K562 (cell line): ENCODE results near the gene CHRNB1. TPM values are rescaled to one million over a fixed set of nuclear protein-coding genes. Genes with fewer than 3 reads are reported as not detected.

Experiments used
- CCAR2 ChIP-seq: fragments of 200-400 bp; formaldehyde crosslinking; IDR thresholded peaks from 2 replicates; pipeline ENCODE4 v1.6.1; 2017; ENCODE audit warnings: mild to moderate bottlenecking, low read depth, low read length
- CXXC5 ChIP-seq: fragments of 250-450 bp; sonication (Bioruptor Pico); IDR thresholded peaks from 2 replicates; pipeline ENCODE4 v1.8.0; 2022; ENCODE audit warnings: inconsistent platforms, mild to moderate bottlenecking, moderate library complexity
- ELK3 ChIP-seq: fragments of 450-650 bp; formaldehyde crosslinking; IDR thresholded peaks from 2 replicates; pipeline ENCODE4 v1.4.0; 2020; ENCODE audit warnings: mild to moderate bottlenecking
- HNRNPLL ChIP-seq: fragments of 200-400 bp; formaldehyde crosslinking; IDR thresholded peaks from 2 replicates; pipeline ENCODE4 v1.6.1; 2017; ENCODE audit warnings: low read length, low read depth, mild to moderate bottlenecking; ENCODE audit not compliant: poor library complexity, severe bottlenecking
- MAFF ChIP-seq: IDR thresholded peaks from 2 replicates; pipeline ENCODE4 v1.6.1; 2012; ENCODE audit warnings: low read length, improper control_type of control experiment
- MAFK ChIP-seq: IDR thresholded peaks from 2 replicates; pipeline ENCODE4 v1.6.1; 2011; ENCODE audit warnings: low read length, improper control_type of control experiment
- NCOA1 ChIP-seq: fragments of 450-650 bp; IDR thresholded peaks from 2 replicates; pipeline ENCODE4 v1.6.1; 2016; ENCODE audit warnings: low read depth
- NRF1 ChIP-seq, 2 experiments: fragments of 450-650 bp; IDR thresholded peaks in 1 of 2; conservative IDR thresholded peaks in 1 of 2; 2 replicates each; pipeline ENCODE4 v1.6.1; 2014; ENCODE audit warnings: mild to moderate bottlenecking in 2 of 2
- SMARCC2 ChIP-seq: fragments of 450-650 bp; IDR thresholded peaks from 2 replicates; pipeline ENCODE4 v1.6.1; 2017; ENCODE audit warnings: antibody characterized with exemption, moderate library complexity, mild to moderate bottlenecking, low read depth
- XRCC4 ChIP-seq: IDR thresholded peaks from one replicate; pipeline ENCODE4 v1.6.1; 2011; ENCODE audit not compliant: insufficient read depth, insufficient read length; ENCODE audit errors: extremely low read depth
- ZNF395 ChIP-seq: fragments of 200-800 bp; sonication (Bioruptor generic); IDR thresholded peaks from 2 replicates; pipeline ENCODE4 v1.6.1; 2017; ENCODE audit warnings: missing genetic modification characterization, missing compliant biosample characterization
- polyA plus RNA-seq, 8 experiments: library from polyadenylated mRNA; depleted of rRNA in 4 of 8; stranded (reverse) in 5 of 8; unstranded in 3 of 8; fragments of >200 nt; fragmentation: Nextera tagmentation in 2 of 8; fragmentation: Illumina TruSeq in 1 of 8; extraction: Ambion mirVana in 2 of 8; extraction: Trizol in 1 of 8; gene quantifications; 2 replicates each; pipeline versions ENCODE4 v1.2.1 to v1.2.3, GENCODE V29; 2011 to 2014; ENCODE audit warnings: inconsistent platforms in 1 of 8, missing spikeins in 1 of 8
- total RNA-seq, 7 experiments: library from RNA; depleted of rRNA in 6 of 7; stranded (reverse); fragments of >200 nt in 6 of 7; fragmentation: Illumina TruSeq in 2 of 7; extraction: Trizol in 2 of 7; gene quantifications; 2 replicates each; pipeline versions ENCODE4 v1.2.1 to v1.2.3, GENCODE V29; 2011 to 2021; ENCODE audit warnings: low replicate concordance in 1 of 7
- TF ChIP-seq, protein P1 (sequence below), 2 experiments: fragments of 450-650 bp in 1 of 2; sonication (generic) in 1 of 2; formaldehyde crosslinking; conservative IDR thresholded peaks; 2 replicates each; pipeline versions ENCODE4 v1.4.0 to v1.8.1; 2020 to 2022; ENCODE audit warnings: mild to moderate bottlenecking in 1 of 2, missing genetic modification reagents in 1 of 2
- TF ChIP-seq, protein P2 (sequence below): sonication (generic); formaldehyde crosslinking; IDR thresholded peaks from 2 replicates; pipeline ENCODE4 v1.8.1; 2023; ENCODE audit warnings: missing genetic modification reagents, mild to moderate bottlenecking, borderline replicate concordance
- TF ChIP-seq, protein P3 (sequence below): fragments of 250-450 bp; sonication (Bioruptor Pico); IDR thresholded peaks from 2 replicates; pipeline ENCODE4 v1.8.0; 2022; ENCODE audit warnings: inconsistent platforms, mild to moderate bottlenecking, moderate library complexity, borderline replicate concordance

Gene CHRNB1
- total and polyA plus RNA-seq, 9 of the 15 experiments (the other 6 are each of a cell fraction or from before 2014, with no cell fraction given) = 4.7 to 12.3 (median 6.8) TPM

GRCh38 chr17:7484067-7484918, 39.4 kb downstream of the CHRNB1 start, which contains the start of gene POLR2A (continued):
- TF ChIP-seq, protein P1, sequence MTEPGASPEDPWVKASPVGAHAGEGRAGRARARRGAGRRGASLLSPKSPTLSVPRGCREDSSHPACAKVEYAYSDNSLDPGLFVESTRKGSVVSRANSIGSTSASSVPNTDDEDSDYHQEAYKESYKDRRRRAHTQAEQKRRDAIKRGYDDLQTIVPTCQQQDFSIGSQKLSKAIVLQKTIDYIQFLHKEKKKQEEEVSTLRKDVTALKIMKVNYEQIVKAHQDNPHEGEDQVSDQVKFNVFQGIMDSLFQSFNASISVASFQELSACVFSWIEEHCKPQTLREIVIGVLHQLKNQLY (CRISPR knock-in tag; conservative IDR thresholded peaks at IDR 0.05) = 0 out of 4 replicates have a peak, but pooled peaks of 1 of the 2 experiments have one; percentile 69
- TF ChIP-seq HNRNPLL (peak; percentile 69), XRCC4 (no peak), NCOA1 (peak; percentile 33; the same call in 1 of the 2 replicates), SMARCC2 (no peak), CCAR2 (no peak), NRF1 (conservative IDR thresholded peaks at IDR 0.05 in 1 of 2, IDR thresholded peaks at IDR 0.05 in 1 of 2) (peak; percentile 96 to 97), ELK3 (CRISPR knock-in tag) (no peak), ZNF395 (peak; percentile 50; the same call in 1 of the 2 replicates), MAFK (no peak), CXXC5 (CRISPR knock-in tag) (peak; percentile 83), MAFF (peak; percentile 65)
- TF ChIP-seq, protein P2, sequence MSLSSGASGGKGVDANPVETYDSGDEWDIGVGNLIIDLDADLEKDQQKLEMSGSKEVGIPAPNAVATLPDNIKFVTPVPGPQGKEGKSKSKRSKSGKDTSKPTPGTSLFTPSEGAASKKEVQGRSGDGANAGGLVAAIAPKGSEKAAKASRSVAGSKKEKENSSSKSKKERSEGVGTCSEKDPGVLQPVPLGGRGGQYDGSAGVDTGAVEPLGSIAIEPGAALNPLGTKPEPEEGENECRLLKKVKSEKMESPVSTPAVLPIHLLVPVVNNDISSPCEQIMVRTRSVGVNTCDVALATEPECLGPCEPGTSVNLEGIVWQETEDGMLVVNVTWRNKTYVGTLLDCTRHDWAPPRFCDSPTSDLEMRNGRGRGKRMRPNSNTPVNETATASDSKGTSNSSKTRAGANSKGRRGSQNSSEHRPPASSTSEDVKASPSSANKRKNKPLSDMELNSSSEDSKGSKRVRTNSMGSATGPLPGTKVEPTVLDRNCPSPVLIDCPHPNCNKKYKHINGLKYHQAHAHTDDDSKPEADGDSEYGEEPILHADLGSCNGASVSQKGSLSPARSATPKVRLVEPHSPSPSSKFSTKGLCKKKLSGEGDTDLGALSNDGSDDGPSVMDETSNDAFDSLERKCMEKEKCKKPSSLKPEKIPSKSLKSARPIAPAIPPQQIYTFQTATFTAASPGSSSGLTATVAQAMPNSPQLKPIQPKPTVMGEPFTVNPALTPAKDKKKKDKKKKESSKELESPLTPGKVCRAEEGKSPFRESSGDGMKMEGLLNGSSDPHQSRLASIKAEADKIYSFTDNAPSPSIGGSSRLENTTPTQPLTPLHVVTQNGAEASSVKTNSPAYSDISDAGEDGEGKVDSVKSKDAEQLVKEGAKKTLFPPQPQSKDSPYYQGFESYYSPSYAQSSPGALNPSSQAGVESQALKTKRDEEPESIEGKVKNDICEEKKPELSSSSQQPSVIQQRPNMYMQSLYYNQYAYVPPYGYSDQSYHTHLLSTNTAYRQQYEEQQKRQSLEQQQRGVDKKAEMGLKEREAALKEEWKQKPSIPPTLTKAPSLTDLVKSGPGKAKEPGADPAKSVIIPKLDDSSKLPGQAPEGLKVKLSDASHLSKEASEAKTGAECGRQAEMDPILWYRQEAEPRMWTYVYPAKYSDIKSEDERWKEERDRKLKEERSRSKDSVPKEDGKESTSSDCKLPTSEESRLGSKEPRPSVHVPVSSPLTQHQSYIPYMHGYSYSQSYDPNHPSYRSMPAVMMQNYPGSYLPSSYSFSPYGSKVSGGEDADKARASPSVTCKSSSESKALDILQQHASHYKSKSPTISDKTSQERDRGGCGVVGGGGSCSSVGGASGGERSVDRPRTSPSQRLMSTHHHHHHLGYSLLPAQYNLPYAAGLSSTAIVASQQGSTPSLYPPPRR (CRISPR knock-in tag) = peak; percentile 11; the same call in 1 of the 2 replicates
- TF ChIP-seq, protein P3, sequence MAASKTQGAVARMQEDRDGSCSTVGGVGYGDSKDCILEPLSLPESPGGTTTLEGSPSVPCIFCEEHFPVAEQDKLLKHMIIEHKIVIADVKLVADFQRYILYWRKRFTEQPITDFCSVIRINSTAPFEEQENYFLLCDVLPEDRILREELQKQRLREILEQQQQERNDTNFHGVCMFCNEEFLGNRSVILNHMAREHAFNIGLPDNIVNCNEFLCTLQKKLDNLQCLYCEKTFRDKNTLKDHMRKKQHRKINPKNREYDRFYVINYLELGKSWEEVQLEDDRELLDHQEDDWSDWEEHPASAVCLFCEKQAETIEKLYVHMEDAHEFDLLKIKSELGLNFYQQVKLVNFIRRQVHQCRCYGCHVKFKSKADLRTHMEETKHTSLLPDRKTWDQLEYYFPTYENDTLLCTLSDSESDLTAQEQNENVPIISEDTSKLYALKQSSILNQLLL (CRISPR knock-in tag) = no peak
